HEK293T (cell line): Measurements from ENCODE around the gene TNFRSF9.

Experiments used
- BHLHE40 ChIP-seq: fragments of 450-650 bp; IDR thresholded peaks from 2 replicates; pipeline ENCODE4 v1.6.1; 2016; ENCODE audit warnings: mild to moderate bottlenecking, moderate library complexity, borderline replicate concordance
- CTBP1 ChIP-seq: fragments of 450-650 bp; IDR thresholded peaks from 2 replicates; pipeline ENCODE4 v1.6.1; 2016; ENCODE audit warnings: borderline replicate concordance
- ELF4 ChIP-seq: fragments of 450-650 bp; IDR thresholded peaks from 2 replicates; pipeline ENCODE4 v1.6.1; 2017; ENCODE audit warnings: antibody characterized with exemption
- FOXK2 ChIP-seq: fragments of 450-650 bp; IDR thresholded peaks from 2 replicates; pipeline ENCODE4 v1.6.1; 2016; ENCODE audit warnings: mild to moderate bottlenecking
- FOXM1 ChIP-seq: fragments of 450-650 bp; IDR thresholded peaks from 2 replicates; pipeline ENCODE4 v1.6.1; 2017; ENCODE audit warnings: mild to moderate bottlenecking, borderline replicate concordance
- HDGF ChIP-seq: fragments of 450-650 bp; IDR thresholded peaks from 2 replicates; pipeline ENCODE4 v1.6.1; 2017; ENCODE audit warnings: antibody characterized with exemption, borderline replicate concordance
- NFRKB ChIP-seq: fragments of 450-650 bp; IDR thresholded peaks from 2 replicates; pipeline ENCODE4 v1.6.1; 2016; ENCODE audit warnings: mild to moderate bottlenecking, moderate library complexity
- SP1 ChIP-seq: fragments of 450-650 bp; IDR thresholded peaks from 2 replicates; pipeline ENCODE4 v1.6.1; 2017
- SUZ12 ChIP-seq: fragments of 450-650 bp; IDR thresholded peaks from 2 replicates; pipeline ENCODE4 v1.6.1; 2016; ENCODE audit warnings: mild to moderate bottlenecking
- ZNF384 ChIP-seq: fragments of 450-650 bp; IDR thresholded peaks from 2 replicates; pipeline ENCODE4 v1.6.1; 2016

GRCh38 chr1:7929637-7930036 is 11.0 kb downstream of the TNFRSF9 start:
- TF ChIP-seq ZNF384: no peak
- TF ChIP-seq CTBP1: no peak
- TF ChIP-seq SP1: no peak
- TF ChIP-seq HDGF: no peak
- no peak for TF ChIP-seq BHLHE40
- TF ChIP-seq NFRKB: no peak
- TF ChIP-seq FOXK2: no peak
- TF ChIP-seq FOXM1: no peak
- no peak for TF ChIP-seq SUZ12
- no peak for TF ChIP-seq ELF4
